Trophoblast cell (in vitro differentiated cells and primary cell): ENCODE results near the gene EPHA3.

Experiments
- DNase-seq, 2 donors: peaks; one replicate each; pipeline ENCODE4 v3.0.0-alpha.2; 2016
- H2AFZ ChIP-seq: 2 replicates; pipeline ENCODE4 v1.6.1; 2013; ENCODE audit warnings: low read length, moderate library complexity, mild to moderate bottlenecking; ENCODE audit not compliant: insufficient read depth, poor library complexity
- H2AK5ac ChIP-seq: 2 replicates; pipeline ENCODE4 v1.6.1; 2013; ENCODE audit warnings: mild to moderate bottlenecking, low read length
- H2BK120ac ChIP-seq: 2 replicates; pipeline ENCODE4 v1.6.1; 2013; ENCODE audit warnings: low read length, mild to moderate bottlenecking, moderate library complexity; ENCODE audit not compliant: insufficient read depth, poor library complexity
- H2BK12ac ChIP-seq: 2 replicates; pipeline ENCODE4 v1.6.1; 2013; ENCODE audit warnings: mild to moderate bottlenecking, low read length, moderate library complexity
- H2BK5ac ChIP-seq: 2 replicates; pipeline ENCODE4 v1.6.1; 2013; ENCODE audit warnings: low read length, low read depth, moderate library complexity, mild to moderate bottlenecking; ENCODE audit not compliant: poor library complexity
- H3K14ac ChIP-seq: 2 replicates; pipeline ENCODE4 v1.6.1; 2013; ENCODE audit warnings: mild to moderate bottlenecking, low read length
- H3K18ac ChIP-seq: 2 replicates; pipeline ENCODE4 v1.6.1; 2013; ENCODE audit warnings: mild to moderate bottlenecking, low read length
- H3K23ac ChIP-seq: 2 replicates; pipeline ENCODE4 v1.6.1; 2013; ENCODE audit warnings: low read length
- H3K27ac ChIP-seq: 2 replicates; pipeline ENCODE4 v1.5.1; 2013; ENCODE audit warnings: low read depth, mild to moderate bottlenecking, inconsistent platforms, low read length, moderate library complexity
- H3K27me3 ChIP-seq: 2 replicates; pipeline ENCODE4 v1.6.1; 2013; ENCODE audit warnings: inconsistent platforms, mild to moderate bottlenecking, low read length, moderate library complexity; ENCODE audit not compliant: insufficient read depth
- H3K36me3 ChIP-seq, 2 experiments: 1 replicate in 1 of 2; 2 replicates in 1 of 2; pipeline ENCODE4 v1.6.1; 2013; ENCODE audit warnings: low read length in 2 of 2, mild to moderate bottlenecking in 2 of 2, moderate library complexity in 1 of 2; ENCODE audit not compliant: insufficient read depth in 2 of 2, control insufficient read depth in 1 of 2
- H3K4ac ChIP-seq: 2 replicates; pipeline ENCODE4 v1.6.1; 2013; ENCODE audit warnings: low read depth, mild to moderate bottlenecking, low read length, moderate library complexity
- H3K4me1 ChIP-seq, 2 experiments: 1 replicate in 1 of 2; 2 replicates in 1 of 2; pipeline ENCODE4 v1.6.1; 2013; ENCODE audit warnings: low read length in 2 of 2, mild to moderate bottlenecking in 2 of 2, moderate library complexity in 1 of 2; ENCODE audit not compliant: insufficient read depth in 2 of 2, control insufficient read depth in 1 of 2
- H3K4me2 ChIP-seq: 2 replicates; pipeline ENCODE4 v1.6.1; 2013; ENCODE audit warnings: inconsistent platforms, mild to moderate bottlenecking, low read length, moderate library complexity
- H3K4me3 ChIP-seq: 2 replicates; pipeline ENCODE4 v1.5.1; 2013; ENCODE audit warnings: mild to moderate bottlenecking, low read depth, low read length, inconsistent platforms
- H3K79me1 ChIP-seq: one replicate; pipeline ENCODE4 v1.6.1; 2013; ENCODE audit warnings: low read length
- H3K79me2 ChIP-seq: 2 replicates; pipeline ENCODE4 v1.6.1; 2013; ENCODE audit warnings: low read length, mild to moderate bottlenecking; ENCODE audit not compliant: control insufficient read depth, insufficient read depth, poor library complexity
- H3K9ac ChIP-seq: 2 replicates; pipeline ENCODE4 v1.6.1; 2013; ENCODE audit warnings: mild to moderate bottlenecking, low read length
- H3K9me3 ChIP-seq: 2 replicates; pipeline ENCODE4 v1.6.1; 2013; ENCODE audit warnings: low read depth, mild to moderate bottlenecking, control low read depth, inconsistent platforms, low read length; ENCODE audit not compliant: insufficient read depth
- H4K12ac ChIP-seq: 2 replicates; pipeline ENCODE4 v1.6.1; 2013; ENCODE audit warnings: low read depth, mild to moderate bottlenecking, low read length, moderate library complexity
- H4K8ac ChIP-seq: 2 replicates; pipeline ENCODE4 v1.6.1; 2013; ENCODE audit warnings: low read depth, mild to moderate bottlenecking, low read length, moderate library complexity
- H4K91ac ChIP-seq: one replicate; pipeline ENCODE4 v1.6.1; 2013; ENCODE audit warnings: low read depth, mild to moderate bottlenecking, low read length, moderate library complexity
- WGBS: extraction: QIAGEN DNeasy Blood & Tissue Kit; methylation state at CpG from one replicate; pipeline ENCODE4 v1.1.7; 2013; ENCODE audit warnings: missing lambda C conversion rate; ENCODE audit not compliant: insufficient read length, insufficient coverage; ENCODE audit errors: extremely low coverage; 5-methylcytosine and 5-hydroxymethylcytosine counted together

Gene EPHA3

DNA sequence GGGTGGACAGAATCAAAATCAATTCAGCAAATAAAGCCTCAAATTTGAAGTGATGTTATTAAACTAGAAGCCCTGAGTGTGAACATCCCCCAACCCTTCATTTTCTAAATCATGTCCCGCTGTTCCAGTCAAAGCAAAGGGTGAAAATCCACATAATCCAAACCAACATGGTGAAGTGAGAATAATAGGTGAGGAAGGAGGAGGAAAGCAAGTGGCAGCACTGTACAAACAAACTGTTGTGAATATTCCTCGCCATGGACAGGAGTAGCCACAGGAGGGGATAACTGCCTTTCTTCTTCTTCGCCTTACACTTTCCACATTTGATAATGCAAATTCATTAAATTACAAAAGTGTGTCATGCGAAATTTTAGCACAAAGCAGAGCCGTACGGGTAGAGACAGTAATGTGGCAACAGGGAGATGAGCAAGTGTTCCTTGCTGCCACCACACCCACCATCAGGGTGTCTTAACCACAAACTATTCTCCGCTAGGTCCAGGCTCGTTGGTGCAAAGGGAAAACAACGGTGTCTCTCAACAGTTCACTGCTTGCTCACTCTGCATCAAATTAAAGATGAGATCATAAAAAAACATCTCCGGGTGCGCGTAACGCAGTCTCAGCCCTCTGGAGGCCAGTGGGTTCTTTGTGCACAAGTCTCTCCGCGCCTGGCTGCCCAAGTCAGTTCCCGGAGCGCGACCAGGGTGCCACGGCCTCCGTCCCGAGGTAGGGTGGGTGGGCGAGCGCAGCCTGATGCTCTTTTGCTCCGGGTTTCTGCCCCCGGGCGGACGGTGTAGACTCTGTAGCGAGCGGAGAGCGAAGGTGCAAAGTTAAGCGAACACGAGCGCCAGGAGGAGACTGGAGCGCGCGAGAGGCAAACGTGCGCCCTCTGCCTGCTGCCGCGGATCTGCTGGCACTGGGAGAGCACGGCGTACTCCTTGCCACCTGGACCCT is 6.7 kb downstream of the EPHA3 start:
- Histone ChIP-seq H2BK120ac (no peak overlapping the region), H3K4me2 (peak overlapping the region; percentile 100), H3K23ac (no peak overlapping the region), H3K18ac (no peak overlapping the region), H2BK12ac (no peak overlapping the region), H3K4ac (no peak overlapping the region), H3K4me1 (peaks cover 0 to 3% of the 10 kb centered on the region in 2 experiments), H3K27ac (no peak overlapping the region), H3K79me1 (no peaks in the 10 kb centered on the region), H3K4me3 (peak overlapping the region; percentile 77), H2AK5ac (no peak overlapping the region), H3K27me3 (no peaks in the 10 kb centered on the region), H3K14ac (no peak overlapping the region), H3K9ac (peak overlapping the region; percentile 70), H2BK5ac (no peak overlapping the region), H3K9me3 (peaks cover 2% of the 10 kb centered on the region), H3K36me3 (no peaks in the 10 kb centered on the region), H4K12ac (no peak overlapping the region), H3K79me2 (no peaks in the 10 kb centered on the region), H4K91ac (no peak overlapping the region), H4K8ac (no peak overlapping the region), H2AFZ (no peak overlapping the region)
- WGBS, result no CpG with 5 or more reads among the region's 42 CpGs
- peak in 1 of 2 donors; percentile 25 for DNase-seq

DNA sequence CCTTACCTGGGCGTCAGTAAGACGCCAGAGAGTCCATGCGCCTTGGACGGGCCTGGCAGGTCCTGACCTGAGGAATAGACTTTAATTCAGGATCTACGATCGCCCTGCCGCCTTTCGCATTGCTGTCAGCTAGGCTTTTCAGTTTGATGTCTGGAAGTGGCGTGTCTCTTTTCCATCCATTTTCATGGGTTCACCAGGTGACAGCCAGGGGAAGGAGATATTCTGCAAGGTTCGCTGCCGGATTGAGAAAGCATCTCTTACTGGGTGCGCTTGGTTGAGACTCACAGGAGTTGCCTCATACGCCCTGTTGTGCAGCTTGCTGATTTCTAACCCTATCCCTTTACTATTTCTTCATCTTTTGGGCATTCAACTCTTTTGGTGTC is 7.4 kb downstream of the EPHA3 start:
- no peak overlapping the region for H2BK5ac ChIP-seq
- H3K14ac ChIP-seq, result no peak overlapping the region
- no peaks in the 10 kb centered on the region for H3K79me2 ChIP-seq
- H4K91ac ChIP-seq, result no peak overlapping the region
- no CpG with 5 or more reads among the region's 13 CpGs for WGBS
- DNase-seq, result no peak
- H3K36me3 ChIP-seq, result no peaks in the 10 kb centered on the region
- H2BK120ac ChIP-seq, result no peak overlapping the region
- no peak overlapping the region for H4K8ac ChIP-seq
- H2AFZ ChIP-seq, result no peak overlapping the region
- H3K27ac ChIP-seq, result no peak overlapping the region
- H3K4me3 ChIP-seq, result no peak overlapping the region
- no peak overlapping the region for H3K18ac ChIP-seq
- H3K4ac ChIP-seq, result no peak overlapping the region
- H3K79me1 ChIP-seq, result no peaks in the 10 kb centered on the region
- peaks cover 2% of the 10 kb centered on the region for H3K9me3 ChIP-seq
- no peak overlapping the region for H2BK12ac ChIP-seq
- peak overlapping the region; percentile 100 for H3K4me2 ChIP-seq
- H3K4me1 ChIP-seq, result peaks cover 0 to 3% of the 10 kb centered on the region in 2 experiments
- no peak overlapping the region for H2AK5ac ChIP-seq
- peak overlapping the region; percentile 70 for H3K9ac ChIP-seq
- H3K27me3 ChIP-seq, result no peaks in the 10 kb centered on the region
- no peak overlapping the region for H4K12ac ChIP-seq
- peak overlapping the region; percentile 96 for H3K23ac ChIP-seq

DNA sequence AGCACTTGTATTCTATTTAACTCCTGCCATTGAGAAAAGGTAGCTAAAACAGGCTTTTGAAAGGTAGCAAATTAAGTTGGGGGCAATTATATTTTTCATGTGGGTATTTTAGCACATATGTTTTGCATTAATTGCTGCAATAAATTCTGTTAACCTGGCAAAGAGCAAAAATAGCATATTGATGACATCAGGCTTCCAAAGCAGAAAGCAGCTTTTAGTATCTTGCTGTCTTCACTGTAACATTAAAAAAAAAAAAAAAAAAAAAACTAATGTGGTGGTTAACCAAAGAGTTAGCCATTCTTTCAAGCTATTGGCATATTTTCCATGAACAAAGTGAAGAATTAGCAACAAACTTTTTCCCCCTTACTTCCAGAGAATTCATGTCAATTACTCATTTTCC is 9.1 kb downstream of the EPHA3 start:
- Histone ChIP-seq H3K9ac (no peak overlapping the region), H4K91ac (no peak overlapping the region), H3K18ac (no peak overlapping the region), H4K12ac (no peak overlapping the region), H4K8ac (no peak overlapping the region), H3K14ac (no peak overlapping the region), H3K4me3 (no peak overlapping the region), H3K9me3 (peaks cover 2% of the 10 kb centered on the region), H3K79me1 (no peaks in the 10 kb centered on the region), H3K23ac (no peak overlapping the region), H3K36me3 (no peaks in the 10 kb centered on the region), H3K4me1 (peaks cover 0 to 3% of the 10 kb centered on the region in 2 experiments), H2AK5ac (no peak overlapping the region), H2BK120ac (no peak overlapping the region), H3K27me3 (no peaks in the 10 kb centered on the region), H2AFZ (no peak overlapping the region), H3K27ac (no peak overlapping the region), H2BK12ac (no peak overlapping the region), H3K79me2 (no peaks in the 10 kb centered on the region), H3K4ac (no peak overlapping the region), H2BK5ac (no peak overlapping the region), H3K4me2 (no peak overlapping the region)
- no peak for DNase-seq

DNA sequence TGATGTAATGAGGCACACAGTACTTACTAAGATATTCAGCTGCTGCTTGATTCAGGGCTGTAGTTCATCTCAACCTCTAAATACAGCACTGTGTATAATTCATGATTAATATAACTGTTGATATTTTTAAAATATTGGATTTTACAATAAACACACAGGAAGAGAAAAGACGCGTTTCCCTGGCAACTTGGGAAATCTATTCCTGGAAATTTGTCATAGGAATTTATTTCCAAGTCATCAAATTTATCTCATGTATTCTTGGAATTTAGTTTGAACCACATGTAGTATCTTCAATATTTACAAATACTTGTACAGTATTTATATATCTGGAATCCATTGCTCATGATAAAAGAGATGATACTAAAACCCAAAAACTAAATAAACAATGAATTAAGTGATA is 30.6 kb downstream of the EPHA3 start:
- Histone ChIP-seq H3K4me3 (no peak overlapping the region), H3K27me3 (no peaks in the 10 kb centered on the region), H3K9me3 (no peaks in the 10 kb centered on the region), H2BK120ac (no peak overlapping the region), H3K9ac (no peak overlapping the region), H3K36me3 (no peaks in the 10 kb centered on the region), H3K79me1 (no peaks in the 10 kb centered on the region), H2BK5ac (no peak overlapping the region), H4K12ac (no peak overlapping the region), H2AFZ (no peak overlapping the region), H2BK12ac (no peak overlapping the region), H3K27ac (no peak overlapping the region), H3K4me1 (no peaks in the 10 kb centered on the region), H3K79me2 (no peaks in the 10 kb centered on the region), H3K23ac (no peak overlapping the region), H3K14ac (no peak overlapping the region), H2AK5ac (no peak overlapping the region), H3K4me2 (no peak overlapping the region), H4K91ac (no peak overlapping the region), H3K4ac (no peak overlapping the region), H3K18ac (no peak overlapping the region), H4K8ac (no peak overlapping the region)
- no peak for DNase-seq
- no CpG with 5 or more reads among the region's 2 CpGs for WGBS
